Adipocyte (in vitro differentiated cells): ENCODE measurements around the gene TLK2.
"Not testable (repeated sequence)": the region's sequence is repeated elsewhere in the genome, so short reads cannot be mapped to it uniquely, and the experiment has no call there.

Source experiments
- DNase-seq: peaks from one replicate; pipeline ENCODE4 v3.0.0-alpha.2; 2015; ENCODE audit warnings: low read depth
- H3K27me3 ChIP-seq: replicated peaks from 2 replicates; pipeline ENCODE4 v1.7.0; 2013; ENCODE audit warnings: mild to moderate bottlenecking, low read length, moderate library complexity; ENCODE audit not compliant: control insufficient read depth, insufficient read depth
- H3K36me3 ChIP-seq: 2 replicates; pipeline ENCODE4 v1.7.0; 2013; ENCODE audit warnings: low read length, mild to moderate bottlenecking, moderate library complexity; ENCODE audit not compliant: control insufficient read depth, insufficient read depth, severe bottlenecking
- H3K4me1 ChIP-seq: 2 replicates; pipeline ENCODE4 v1.7.0; 2013; ENCODE audit warnings: mild to moderate bottlenecking, low read length, moderate library complexity; ENCODE audit not compliant: control insufficient read depth, insufficient read depth
- H3K4me3 ChIP-seq: 2 replicates; pipeline ENCODE4 v1.7.0; 2013; ENCODE audit warnings: mild to moderate bottlenecking, low read length, moderate library complexity
- H3K9ac ChIP-seq: 2 replicates; pipeline ENCODE4 v1.7.0; 2013; ENCODE audit warnings: mild to moderate bottlenecking, low read length, moderate library complexity
- H3K9me3 ChIP-seq: 2 replicates; pipeline ENCODE4 v1.7.0; 2013; ENCODE audit warnings: mild to moderate bottlenecking, low read length, moderate library complexity; ENCODE audit not compliant: control insufficient read depth

The TLK2 gene

DNA sequence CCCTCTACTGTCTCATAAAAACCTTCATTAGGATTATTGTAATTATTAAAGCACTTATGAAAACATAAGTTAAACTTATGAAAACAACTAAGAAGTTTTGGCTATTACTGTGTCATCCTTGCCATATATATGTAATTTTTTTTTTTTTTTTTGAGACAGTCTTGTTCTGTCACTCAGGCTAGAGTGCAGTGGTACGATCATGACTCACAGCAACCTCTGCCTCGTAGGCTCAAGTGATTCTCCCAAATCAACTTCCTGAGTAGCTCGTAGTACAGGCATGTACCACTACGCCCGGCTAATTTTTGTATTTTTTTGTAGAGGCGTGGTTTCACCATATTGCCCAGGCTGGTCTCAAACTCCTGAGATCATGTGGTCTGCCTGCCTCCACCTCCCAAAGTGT lies 46.7 kb downstream of the TLK2 start:
- H3K9me3 ChIP-seq, H3K27me3 ChIP-seq, H3K4me3 ChIP-seq, H3K4me1 ChIP-seq, H3K9ac ChIP-seq: not testable (repeated sequence)
- DNase-seq: peak; percentile 30
- H3K36me3 ChIP-seq: peaks cover 42% of the 10 kb centered on the region

DNA sequence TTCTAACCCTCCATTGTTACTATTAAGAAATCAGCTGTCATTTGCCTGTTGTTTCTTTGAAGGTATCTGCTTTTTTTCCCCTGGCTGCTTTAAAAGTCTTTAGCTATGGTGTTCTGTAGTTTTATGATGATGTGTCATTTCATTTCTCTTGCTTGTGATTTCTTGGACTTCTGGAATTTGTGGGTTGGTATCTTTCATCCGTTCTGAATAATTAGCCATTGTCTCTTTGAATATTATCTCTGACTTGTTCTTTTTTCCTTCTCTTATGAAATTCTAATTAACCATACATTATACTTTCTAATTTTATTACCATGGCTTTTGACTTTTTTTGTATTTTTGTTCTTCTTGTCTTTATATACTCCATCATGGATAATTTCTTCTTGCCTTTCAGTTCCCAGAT lies 52.3 kb downstream of the TLK2 start:
- peaks cover 26% of the 10 kb centered on the region for H3K36me3 ChIP-seq
- not testable (repeated sequence) for H3K4me3 ChIP-seq, H3K4me1 ChIP-seq, H3K9me3 ChIP-seq, H3K9ac ChIP-seq, H3K27me3 ChIP-seq, DNase-seq

DNA sequence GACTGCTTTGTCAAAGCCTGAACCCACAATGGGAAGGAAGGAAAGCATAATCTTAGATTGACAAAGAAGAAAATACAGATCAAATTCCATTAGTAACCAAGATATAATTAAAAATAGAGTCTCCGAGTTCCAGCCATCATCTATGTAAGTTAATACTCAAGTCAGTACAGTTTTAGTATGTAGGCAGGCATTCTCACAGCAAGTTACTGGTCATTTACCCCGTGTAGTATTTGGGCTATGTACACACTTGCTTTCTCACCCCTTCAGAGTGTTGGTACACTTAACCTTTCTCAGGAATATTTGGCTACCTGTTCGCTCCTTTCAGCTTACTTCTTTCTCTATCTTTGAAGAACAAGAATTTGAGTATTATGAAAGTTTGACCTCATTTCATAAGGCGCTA lies 57.9 kb downstream of the TLK2 start:
- not testable (repeated sequence) for H3K27me3 ChIP-seq, H3K9ac ChIP-seq, H3K4me1 ChIP-seq, DNase-seq, H3K9me3 ChIP-seq, H3K4me3 ChIP-seq
- H3K36me3 ChIP-seq: peaks cover 36% of the 10 kb centered on the region

DNA sequence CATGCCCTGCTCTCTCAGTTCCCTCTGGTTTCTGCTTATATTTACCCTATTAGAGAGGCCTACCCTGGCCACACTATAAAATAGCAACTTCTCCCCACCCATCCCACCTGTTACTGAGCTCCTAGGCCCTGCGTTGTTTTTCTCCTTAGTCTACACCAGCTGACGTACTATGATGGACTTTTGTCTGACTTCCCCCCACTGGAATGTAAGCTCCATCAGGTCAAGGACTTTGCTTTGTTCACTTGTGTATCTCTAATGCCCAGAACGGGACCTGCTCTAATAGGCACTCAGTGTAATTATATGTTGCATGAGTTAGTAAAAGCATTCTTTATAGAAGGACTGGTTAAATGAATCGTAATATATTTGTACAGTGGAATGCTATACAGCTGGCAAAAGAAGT lies 62.4 kb downstream of the TLK2 start:
- peaks cover 33% of the 10 kb centered on the region for H3K36me3 ChIP-seq
- not testable (repeated sequence) for H3K27me3 ChIP-seq, H3K9ac ChIP-seq, H3K9me3 ChIP-seq, DNase-seq, H3K4me1 ChIP-seq, H3K4me3 ChIP-seq

DNA sequence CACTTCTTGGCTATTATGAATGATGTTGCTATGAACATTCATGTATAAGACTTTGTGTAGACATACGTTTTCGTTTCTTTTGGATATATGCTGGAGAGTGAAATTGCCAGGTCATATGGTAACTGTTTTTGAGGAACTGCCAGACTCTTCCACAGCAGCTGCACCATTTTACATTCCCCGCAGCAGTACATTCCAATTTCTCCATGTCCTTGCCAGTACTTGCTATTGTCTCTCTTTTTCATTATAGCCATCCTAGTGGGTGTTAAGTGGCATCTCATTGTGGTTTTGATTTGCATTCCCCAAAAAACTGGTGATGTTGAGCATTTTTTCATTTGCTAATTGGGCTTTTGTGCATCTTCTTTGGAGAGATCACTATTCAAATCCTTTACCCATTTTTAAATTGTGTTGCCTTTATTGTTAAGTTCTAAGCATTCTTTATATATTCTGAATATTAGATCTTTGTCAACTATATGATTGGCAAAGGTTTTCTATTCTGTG lies 64.7 kb downstream of the TLK2 start:
- H3K4me3 ChIP-seq, H3K9me3 ChIP-seq, H3K9ac ChIP-seq, H3K4me1 ChIP-seq, H3K27me3 ChIP-seq, DNase-seq: not testable (repeated sequence)
- H3K36me3 ChIP-seq: peaks cover 16% of the 10 kb centered on the region

DNA sequence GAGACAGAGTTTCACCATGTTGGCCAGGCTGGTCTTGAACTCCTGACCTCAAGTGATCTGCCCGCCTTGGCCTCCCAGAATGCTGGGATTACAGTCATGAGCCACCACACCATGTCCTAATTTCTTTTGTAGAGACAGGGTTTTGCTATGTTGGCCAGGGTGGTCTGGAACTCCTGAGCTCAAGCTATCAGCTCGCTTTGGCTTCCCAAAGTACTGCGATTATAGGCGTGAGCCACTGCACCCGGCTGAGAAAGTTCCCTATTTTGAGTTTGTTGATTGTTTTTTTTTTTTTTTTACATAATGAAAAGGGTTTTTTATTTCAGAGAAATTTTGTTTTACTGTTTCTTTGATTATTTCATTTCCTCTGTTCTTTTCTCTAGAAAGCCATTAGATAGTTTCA lies 67.4 kb downstream of the TLK2 start:
- not testable (repeated sequence) for H3K9ac ChIP-seq, H3K4me1 ChIP-seq, H3K4me3 ChIP-seq, H3K9me3 ChIP-seq, H3K27me3 ChIP-seq, H3K36me3 ChIP-seq, DNase-seq

DNA sequence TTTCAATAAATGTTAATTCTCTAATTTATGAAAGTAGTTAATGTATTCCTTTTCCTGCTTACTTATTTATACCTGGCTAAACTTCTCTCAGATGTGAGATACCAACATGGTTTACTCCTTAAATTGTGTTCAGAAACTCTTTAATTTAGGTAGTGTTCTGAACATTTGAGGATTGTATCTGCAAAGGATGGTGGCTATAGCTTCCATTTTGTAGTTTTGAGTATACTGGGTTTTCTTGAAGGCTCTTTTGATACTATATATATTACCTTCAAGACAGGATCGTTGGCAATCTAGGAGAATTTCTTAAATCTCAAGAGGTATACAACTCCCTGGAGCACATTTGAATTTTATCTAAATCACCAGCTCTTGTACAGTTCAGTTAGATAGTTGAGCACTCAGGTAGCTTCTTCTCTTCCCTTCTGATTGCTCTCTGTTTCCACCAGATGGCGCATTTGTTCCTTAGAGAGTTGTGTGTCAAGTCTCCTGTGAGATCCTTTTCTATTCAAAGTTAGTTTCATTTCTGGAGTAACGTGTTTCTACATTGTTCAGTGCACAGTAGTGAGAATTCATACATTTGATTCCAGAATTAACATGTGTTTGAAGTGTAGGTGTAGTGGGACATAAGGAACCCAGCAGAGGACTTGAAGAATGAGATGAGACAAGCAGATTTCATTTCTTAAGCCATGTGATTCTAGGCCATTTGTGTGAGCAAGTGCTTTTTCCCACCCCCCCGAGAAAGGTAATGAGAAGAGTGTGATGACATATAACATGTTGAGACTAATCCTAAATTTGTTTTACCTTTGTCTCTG lies 74.4 kb downstream of the TLK2 start:
- DNase-seq: peak; percentile 75
- H3K36me3 ChIP-seq: peaks cover 13% of the 10 kb centered on the region
- not testable (repeated sequence) for H3K9me3 ChIP-seq, H3K4me3 ChIP-seq, H3K27me3 ChIP-seq, H3K9ac ChIP-seq, H3K4me1 ChIP-seq

DNA sequence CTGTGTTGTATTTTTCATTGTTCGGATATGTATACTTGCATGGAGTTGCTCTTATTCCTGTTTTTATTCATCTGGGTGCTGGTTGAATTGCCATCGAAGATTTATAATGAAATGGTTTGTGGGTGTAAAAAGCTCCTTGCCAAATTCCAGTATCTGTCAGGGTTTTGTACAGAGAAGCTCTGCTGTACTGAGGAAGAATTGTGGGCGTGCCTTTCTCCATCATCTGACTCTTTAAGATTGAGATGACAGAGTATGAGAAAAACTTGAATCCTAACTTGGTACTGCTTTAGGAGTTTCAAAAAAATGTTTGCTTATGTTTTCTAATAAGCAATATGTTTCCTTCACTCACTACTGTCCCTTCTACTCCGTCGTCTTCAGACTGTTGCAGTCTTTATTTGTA lies 78.9 kb downstream of the TLK2 start:
- not testable (repeated sequence) for H3K9me3 ChIP-seq, H3K9ac ChIP-seq, H3K27me3 ChIP-seq, H3K4me3 ChIP-seq
- peaks cover 12% of the 10 kb centered on the region for H3K4me1 ChIP-seq
- peaks cover 19% of the 10 kb centered on the region for H3K36me3 ChIP-seq
- peak; percentile 24 for DNase-seq

DNA sequence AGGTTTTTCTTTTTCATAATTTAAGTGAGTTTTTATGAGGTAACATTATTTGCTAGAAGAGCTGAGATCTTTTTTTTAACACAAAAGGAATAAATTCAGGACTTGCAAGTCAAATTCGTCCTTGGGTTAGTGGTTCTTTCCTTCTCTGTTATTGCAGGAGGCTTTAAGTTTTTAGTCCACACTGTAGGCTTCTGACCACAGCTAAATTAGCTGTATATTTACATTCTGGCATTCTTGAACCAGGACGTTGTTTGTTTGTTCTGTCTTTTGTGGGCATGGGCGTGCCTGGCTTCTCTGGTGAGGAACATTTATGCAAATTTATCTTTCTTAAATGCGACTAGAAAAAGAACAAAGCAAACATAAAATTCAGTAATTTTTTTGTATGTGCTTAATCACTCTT lies 80.3 kb downstream of the TLK2 start:
- H3K4me3 ChIP-seq, H3K27me3 ChIP-seq, H3K9ac ChIP-seq, H3K9me3 ChIP-seq: not testable (repeated sequence)
- H3K36me3 ChIP-seq: peaks cover 22% of the 10 kb centered on the region
- peaks cover 13% of the 10 kb centered on the region for H3K4me1 ChIP-seq
- peak; percentile 71 for DNase-seq

DNA sequence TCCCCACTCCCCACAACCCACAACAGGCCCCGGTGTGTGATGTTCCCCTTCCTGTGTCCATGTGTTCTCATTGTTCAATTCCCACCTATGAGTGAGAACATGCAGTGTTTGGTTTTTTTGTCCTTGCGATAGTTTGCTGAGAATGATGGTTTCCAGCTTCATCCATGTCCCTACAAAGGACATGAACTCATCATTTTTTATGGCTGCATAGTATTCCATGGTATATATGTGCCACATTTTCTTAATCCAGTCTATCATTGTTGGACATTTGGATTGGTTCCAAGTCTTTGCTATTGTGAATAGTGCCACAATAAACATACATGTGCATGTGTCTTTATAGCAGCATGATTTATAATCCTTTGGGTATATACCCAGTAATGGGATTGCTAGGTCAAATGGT lies 82.3 kb downstream of the TLK2 start:
- not testable (repeated sequence) for H3K9ac ChIP-seq, DNase-seq, H3K9me3 ChIP-seq, H3K27me3 ChIP-seq, H3K4me3 ChIP-seq
- Histone ChIP-seq H3K4me1 (peaks cover 18% of the 10 kb centered on the region), H3K36me3 (peaks cover 28% of the 10 kb centered on the region)

DNA sequence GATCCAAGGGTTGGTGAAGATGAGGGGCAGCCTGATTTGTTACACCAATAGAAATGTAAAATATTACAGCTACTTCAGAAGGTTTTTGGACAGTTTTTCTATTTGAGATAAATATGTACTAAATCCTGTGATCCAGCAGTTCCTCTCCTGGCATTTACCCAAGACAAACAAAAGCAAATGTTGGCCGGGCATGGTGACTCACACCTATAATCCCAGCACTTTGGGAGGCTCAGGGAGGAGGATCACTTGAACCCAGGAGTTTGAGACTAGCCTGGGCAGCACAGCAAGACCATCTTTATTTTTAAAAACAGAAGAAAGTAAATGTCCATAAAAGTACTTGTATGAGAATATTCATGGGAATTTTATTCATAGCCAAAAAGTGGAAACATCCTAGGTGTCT lies 84.0 kb downstream of the TLK2 start:
- Histone ChIP-seq H3K27me3 (no peaks in the 10 kb centered on the region), H3K4me3 (no peak overlapping the region), H3K36me3 (peaks cover 43% of the 10 kb centered on the region), H3K4me1 (peaks cover 23% of the 10 kb centered on the region), H3K9ac (no peak overlapping the region), H3K9me3 (no peaks in the 10 kb centered on the region)
- DNase-seq: peak; percentile 57

DNA sequence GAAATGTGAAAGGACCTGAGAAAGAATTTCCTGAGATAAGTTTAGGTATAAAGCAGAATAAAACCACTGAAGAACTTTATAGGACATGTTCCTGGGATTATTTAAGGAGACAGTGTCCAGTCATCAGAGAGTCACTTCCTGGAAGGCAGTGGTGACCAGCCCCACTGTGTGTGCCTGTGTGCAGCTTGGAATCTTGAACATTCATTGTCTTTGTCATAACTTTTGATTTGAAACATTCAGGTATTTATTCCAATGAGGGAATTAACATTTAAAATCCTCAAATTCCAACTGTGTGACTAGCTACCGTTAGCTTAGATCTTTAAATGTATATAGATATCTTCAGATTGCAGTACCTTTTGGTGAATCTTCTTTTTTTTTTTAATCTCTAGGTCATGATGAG lies 87.2 kb downstream of the TLK2 start:
- DNase-seq: peak; percentile 46
- H3K36me3 ChIP-seq: peaks cover 46% of the 10 kb centered on the region
- H3K4me3 ChIP-seq: no peak overlapping the region
- no peak overlapping the region for H3K9ac ChIP-seq
- no peaks in the 10 kb centered on the region for H3K9me3 ChIP-seq
- peaks cover 20% of the 10 kb centered on the region for H3K4me1 ChIP-seq
- H3K27me3 ChIP-seq: no peaks in the 10 kb centered on the region
